ENCODE measurements around the gene TAOK3. TPM values are rescaled to one million over a fixed set of nuclear protein-coding genes. Genes with fewer than 3 reads are reported as not detected.

TAOK3 gene
- total RNA-seq, 2 donors from 2014 or later: 52.2 to 52.5 TPM

DNA sequence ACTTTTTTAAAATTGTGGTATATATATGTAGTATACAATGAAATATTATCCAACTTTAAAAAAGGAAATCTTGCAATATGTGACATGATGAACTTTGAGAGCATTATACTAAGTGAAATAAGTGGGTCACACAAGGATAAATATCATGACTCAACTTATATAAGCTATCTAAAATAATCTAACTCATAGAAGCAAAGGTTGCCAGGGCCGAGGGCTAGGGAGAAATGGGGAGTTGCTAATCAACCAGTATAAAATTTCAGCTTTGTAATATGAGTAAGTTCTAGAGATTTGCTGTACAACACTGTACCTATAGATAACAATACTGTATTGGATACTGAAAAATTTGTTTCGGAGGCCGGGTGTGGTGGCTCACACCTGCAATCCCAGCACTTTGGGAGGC lies 38.5 kb downstream of the TAOK3 start:
- no peak for DNase-seq (ENCODE audit: low spot score)
- intact Hi-C loops (cut with DNase I): no loop called here
- TF ChIP-seq POLR2A (IDR thresholded peaks at IDR 0.05): no peak
- TF ChIP-seq, protein P1, sequence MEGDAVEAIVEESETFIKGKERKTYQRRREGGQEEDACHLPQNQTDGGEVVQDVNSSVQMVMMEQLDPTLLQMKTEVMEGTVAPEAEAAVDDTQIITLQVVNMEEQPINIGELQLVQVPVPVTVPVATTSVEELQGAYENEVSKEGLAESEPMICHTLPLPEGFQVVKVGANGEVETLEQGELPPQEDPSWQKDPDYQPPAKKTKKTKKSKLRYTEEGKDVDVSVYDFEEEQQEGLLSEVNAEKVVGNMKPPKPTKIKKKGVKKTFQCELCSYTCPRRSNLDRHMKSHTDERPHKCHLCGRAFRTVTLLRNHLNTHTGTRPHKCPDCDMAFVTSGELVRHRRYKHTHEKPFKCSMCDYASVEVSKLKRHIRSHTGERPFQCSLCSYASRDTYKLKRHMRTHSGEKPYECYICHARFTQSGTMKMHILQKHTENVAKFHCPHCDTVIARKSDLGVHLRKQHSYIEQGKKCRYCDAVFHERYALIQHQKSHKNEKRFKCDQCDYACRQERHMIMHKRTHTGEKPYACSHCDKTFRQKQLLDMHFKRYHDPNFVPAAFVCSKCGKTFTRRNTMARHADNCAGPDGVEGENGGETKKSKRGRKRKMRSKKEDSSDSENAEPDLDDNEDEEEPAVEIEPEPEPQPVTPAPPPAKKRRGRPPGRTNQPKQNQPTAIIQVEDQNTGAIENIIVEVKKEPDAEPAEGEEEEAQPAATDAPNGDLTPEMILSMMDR (IDR thresholded peaks at IDR 0.05): no peak
- no peak for TF ChIP-seq POLR2AphosphoS5 (IDR thresholded peaks at IDR 0.05)
- Histone ChIP-seq H3K4me3 (no peak overlapping the region), H3K36me3 (no peaks in the 10 kb centered on the region), H3K4me1 (replicated peaks) (no peaks in the 10 kb centered on the region), H3K9me3 (no peaks in the 10 kb centered on the region), H3K27me3 (replicated peaks; ENCODE audit: insufficient read depth) (no peaks in the 10 kb centered on the region), H3K27ac (no peak overlapping the region)
- 93% methylated on average over 3 of the region's 3 CpGs for WGBS

- 84% methylated on average over 4 of the region's 4 CpGs for WGBS
- TF ChIP-seq POLR2A (IDR thresholded peaks at IDR 0.05) (no peak), POLR2AphosphoS5 (IDR thresholded peaks at IDR 0.05) (no peak)
- TF ChIP-seq, protein P1 (IDR thresholded peaks at IDR 0.05): no peak
Observed at GRCh38 chr12:118332511-118332910, 40.2 kb downstream of the TAOK3 start.

GRCh38 chr12:118330421-118331018 lies 42.2 kb downstream of the TAOK3 start:
- TF ChIP-seq POLR2AphosphoS5 (IDR thresholded peaks at IDR 0.05): no peak
- no peak for TF ChIP-seq POLR2A (IDR thresholded peaks at IDR 0.05)
- intact Hi-C loops (cut with DNase I): no loop called here
- Histone ChIP-seq H3K4me1 (replicated peaks) (no peaks in the 10 kb centered on the region), H3K4me3 (no peak overlapping the region), H3K9me3 (no peaks in the 10 kb centered on the region), H3K36me3 (no peaks in the 10 kb centered on the region), H3K27ac (peak overlapping the region in 1 of 2 donors; percentile 5), H3K27me3 (replicated peaks; ENCODE audit: insufficient read depth) (no peaks in the 10 kb centered on the region)
- 17% methylated on average over 3 of the region's 3 CpGs for WGBS
- DNase-seq (ENCODE audit: low spot score): no peak

More at GRCh38 chr12:118332511-118332910, 40.2 kb downstream of the TAOK3 start:
- no peak for DNase-seq (ENCODE audit: low spot score)
- Histone ChIP-seq H3K27ac (no peak overlapping the region), H3K27me3 (replicated peaks; ENCODE audit: insufficient read depth) (no peaks in the 10 kb centered on the region), H3K9me3 (no peaks in the 10 kb centered on the region), H3K4me1 (replicated peaks) (no peaks in the 10 kb centered on the region), H3K4me3 (no peak overlapping the region), H3K36me3 (no peaks in the 10 kb centered on the region)
- intact Hi-C loops (cut with DNase I): no loop called here

DNA sequence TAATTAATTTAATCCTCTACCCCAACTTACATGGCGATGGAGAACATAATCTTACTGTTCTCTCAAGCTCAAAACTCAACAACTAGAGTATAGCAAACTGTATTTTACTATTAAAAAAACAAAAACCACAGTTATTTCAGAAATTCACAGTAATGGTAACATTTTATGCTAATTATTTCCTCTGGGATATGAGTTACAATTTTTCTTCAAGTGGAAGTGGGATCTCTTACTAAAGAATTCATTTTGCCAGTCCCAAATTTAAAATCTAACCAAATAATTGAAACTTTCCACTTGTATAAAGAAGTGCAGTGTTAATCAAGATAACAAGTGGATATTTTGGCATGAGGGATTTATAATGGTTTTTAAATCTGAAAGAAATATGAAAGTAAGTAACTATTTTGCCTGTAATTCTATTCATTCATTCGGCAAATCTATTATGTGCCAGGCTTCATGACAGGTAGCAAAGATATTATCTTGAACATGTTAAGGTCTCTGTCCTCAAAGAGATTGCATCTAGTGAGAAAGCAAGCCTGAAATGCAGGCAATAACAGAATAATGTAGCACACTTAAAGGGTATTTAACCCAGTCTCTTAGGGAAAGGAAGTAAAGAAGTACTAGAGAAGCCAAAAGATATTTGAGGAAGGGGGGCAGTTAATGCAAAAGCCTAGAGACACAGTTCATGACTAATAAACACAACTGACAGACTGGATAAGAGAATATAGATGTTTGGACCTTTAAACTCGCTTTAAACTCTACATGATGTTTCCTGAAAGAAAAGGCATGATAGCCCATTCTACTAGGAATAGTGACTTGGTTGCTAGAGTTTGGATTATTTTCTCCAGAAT lies 44.0 kb downstream of the TAOK3 start:
- TF ChIP-seq POLR2A (IDR thresholded peaks at IDR 0.05) (no peak), POLR2AphosphoS5 (IDR thresholded peaks at IDR 0.05) (no peak)
- TF ChIP-seq, protein P1 (IDR thresholded peaks at IDR 0.05): no peak
- intact Hi-C loops (cut with DNase I): no loop called here
- no peak overlapping the region for H3K27ac ChIP-seq
- H3K36me3 ChIP-seq: no peaks in the 10 kb centered on the region
- H3K9me3 ChIP-seq: no peaks in the 10 kb centered on the region
- H3K27me3 ChIP-seq (replicated peaks; ENCODE audit: insufficient read depth): no peaks in the 10 kb centered on the region
- 53% methylated on average over 3 of the region's 3 CpGs for WGBS
- no peak for DNase-seq (ENCODE audit: low spot score)
- H3K4me3 ChIP-seq: no peak overlapping the region
- no peaks in the 10 kb centered on the region for H3K4me1 ChIP-seq (replicated peaks)

- no peak for DNase-seq (ENCODE audit: low spot score)
- Histone ChIP-seq H3K36me3 (no peaks in the 10 kb centered on the region), H3K9me3 (no peaks in the 10 kb centered on the region), H3K27ac (no peak overlapping the region), H3K4me3 (no peak overlapping the region), H3K4me1 (replicated peaks) (no peaks in the 10 kb centered on the region), H3K27me3 (replicated peaks; ENCODE audit: insufficient read depth) (no peaks in the 10 kb centered on the region)
- intact Hi-C loops (cut with DNase I): no loop called here
- TF ChIP-seq, protein P1 (IDR thresholded peaks at IDR 0.05): no peak
- TF ChIP-seq POLR2A (IDR thresholded peaks at IDR 0.05) (no peak), POLR2AphosphoS5 (IDR thresholded peaks at IDR 0.05) (no peak)
Observed at GRCh38 chr12:118327391-118327790, 45.3 kb downstream of the TAOK3 start.

All from prostate gland (tissue), 2 donors.